ENCODE data around the gene RFC3. TPM values are rescaled to one million over a fixed set of nuclear protein-coding genes. Genes with fewer than 3 reads are reported as not detected.

The RFC3 gene
- total RNA-seq, 1 experiment from 2014 or later = 56.5 TPM

- DNase-seq (ENCODE audit: low read depth) = no peak
These were observed 45.3 kb downstream of the RFC3 start for GRCh38 chr13:33863188-33863789.

GRCh38 chr13:33865945-33866344 lies 48.0 kb downstream of the RFC3 start:
- DNase-seq (ENCODE audit: low read depth) = no peak

GRCh38 chr13:33867472-33867871 lies 49.5 kb downstream of the RFC3 start:
- no peak for DNase-seq (ENCODE audit: low read depth)

- no peak for DNase-seq (ENCODE audit: low read depth)
These were observed 50.5 kb downstream of the RFC3 start for GRCh38 chr13:33868343-33868994.

GRCh38 chr13:33869005-33869404 lies 51.1 kb downstream of the RFC3 start:
- no peak for DNase-seq (ENCODE audit: low read depth)

GRCh38 chr13:33870046-33870668 lies 52.2 kb downstream of the RFC3 start:
- DNase-seq (ENCODE audit: low read depth) = no peak

- DNase-seq (ENCODE audit: low read depth) = no peak
These were observed 53.5 kb downstream of the RFC3 start for GRCh38 chr13:33871207-33872004.

GRCh38 chr13:33872005-33872351 lies 54.0 kb downstream of the RFC3 start:
- DNase-seq (ENCODE audit: low read depth) = no peak

GRCh38 chr13:33873251-33873908 lies 55.4 kb downstream of the RFC3 start:
- DNase-seq (ENCODE audit: low read depth) = no peak

- no peak for DNase-seq (ENCODE audit: low read depth)
These were observed 56.9 kb downstream of the RFC3 start for GRCh38 chr13:33874871-33875270.

- DNase-seq (ENCODE audit: low read depth) = no peak
These were observed 57.9 kb downstream of the RFC3 start for GRCh38 chr13:33875618-33876401.

GRCh38 chr13:33876716-33877394 lies 58.9 kb downstream of the RFC3 start:
- no peak for DNase-seq (ENCODE audit: low read depth)

GRCh38 chr13:33879118-33879517 lies 61.2 kb downstream of the RFC3 start:
- no peak for DNase-seq (ENCODE audit: low read depth)

GRCh38 chr13:33882804-33883203 lies 64.9 kb downstream of the RFC3 start:
- no peak for DNase-seq (ENCODE audit: low read depth)

GRCh38 chr13:33884531-33885220 lies 66.7 kb downstream of the RFC3 start:
- no peak for DNase-seq (ENCODE audit: low read depth)
